ENCODE results near the gene HDDC2. TPM values are rescaled to one million over a fixed set of nuclear protein-coding genes. Genes with fewer than 3 reads are reported as not detected.
A peak's percentile ranks its signal among the peaks of the same experiment; 100 is the strongest.

HDDC2 gene
- polyA plus RNA-seq, 10 donors: 52.8 to 70.6 (median 58.0) TPM

DNA sequence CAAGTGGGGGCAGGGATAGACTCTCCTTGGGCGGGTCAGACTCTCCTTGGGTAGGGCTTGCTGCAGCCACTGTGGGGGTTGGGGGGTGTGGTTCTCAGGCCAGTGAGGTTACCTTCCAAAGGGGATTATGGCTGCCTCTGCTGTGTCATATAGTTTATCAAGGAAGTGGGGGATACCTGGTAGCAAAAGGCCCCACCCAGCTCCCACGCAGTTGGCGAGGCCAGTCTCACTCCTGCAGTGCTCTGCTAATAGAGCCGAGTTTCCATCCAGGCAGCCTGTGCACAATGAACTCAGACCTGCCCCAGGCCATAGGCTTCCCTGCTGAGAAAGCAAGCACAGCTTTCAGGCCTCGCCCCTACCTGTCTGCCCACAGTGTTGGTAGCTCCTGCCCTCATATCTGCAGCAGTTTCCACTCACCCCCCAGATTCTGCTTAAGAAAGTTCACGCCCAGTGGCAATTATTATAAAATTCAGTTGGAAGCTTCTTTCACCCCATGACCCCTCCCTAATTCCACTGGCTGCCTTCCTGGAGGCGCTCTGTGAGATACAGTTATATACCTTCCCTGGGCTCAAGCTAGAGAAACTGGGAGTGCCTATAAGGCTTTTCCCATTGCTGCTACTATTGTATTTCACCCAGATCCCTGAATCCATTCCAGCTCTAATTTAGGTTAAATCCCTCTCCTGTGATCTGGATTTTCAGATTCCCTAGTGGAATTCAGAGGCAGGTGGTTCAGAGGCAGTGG, 56.1 kb downstream of the HDDC2 start:
- no peak for DNase-seq

DNA sequence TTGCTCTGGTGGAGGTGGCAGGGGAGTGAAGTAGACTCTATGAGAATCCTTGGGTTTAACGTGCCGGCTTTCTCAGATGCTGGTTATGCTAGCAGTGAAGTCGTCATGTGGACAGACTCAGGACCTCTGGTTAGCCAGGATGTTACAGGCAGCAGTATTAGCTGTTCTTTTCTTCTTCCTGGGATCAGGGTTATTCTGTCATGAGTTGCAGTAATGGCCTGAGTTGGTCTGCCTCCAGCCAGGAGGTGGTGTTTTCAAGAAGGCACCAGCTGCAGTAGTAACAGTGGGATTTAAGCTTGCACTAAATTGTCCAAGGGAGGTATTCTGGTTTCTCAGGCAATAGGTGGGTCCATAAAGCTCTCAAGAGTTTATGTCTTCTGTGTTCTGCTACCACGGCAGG, 56.7 kb downstream of the HDDC2 start:
- DNase-seq: no peak

DNA sequence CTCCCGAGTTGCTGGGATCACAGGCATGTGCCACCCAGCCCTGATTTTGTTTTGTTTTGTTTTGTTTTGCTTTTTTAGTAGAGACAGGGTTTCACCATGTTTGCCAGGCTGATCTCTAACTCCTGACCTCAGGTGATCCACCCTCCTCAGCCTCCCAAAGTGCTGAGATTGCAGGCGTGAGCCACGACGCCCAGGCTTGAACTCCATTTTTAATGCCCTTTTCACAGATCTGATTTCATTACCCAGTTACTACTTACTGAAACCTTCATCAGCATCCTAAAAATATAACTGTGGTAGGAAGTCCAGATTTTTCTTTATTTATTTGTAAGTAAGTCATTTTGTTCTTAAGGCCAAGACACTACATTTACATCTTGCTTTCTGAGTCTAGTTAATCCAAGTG, 64.0 kb downstream of the HDDC2 start:
- no peak for DNase-seq

DNA sequence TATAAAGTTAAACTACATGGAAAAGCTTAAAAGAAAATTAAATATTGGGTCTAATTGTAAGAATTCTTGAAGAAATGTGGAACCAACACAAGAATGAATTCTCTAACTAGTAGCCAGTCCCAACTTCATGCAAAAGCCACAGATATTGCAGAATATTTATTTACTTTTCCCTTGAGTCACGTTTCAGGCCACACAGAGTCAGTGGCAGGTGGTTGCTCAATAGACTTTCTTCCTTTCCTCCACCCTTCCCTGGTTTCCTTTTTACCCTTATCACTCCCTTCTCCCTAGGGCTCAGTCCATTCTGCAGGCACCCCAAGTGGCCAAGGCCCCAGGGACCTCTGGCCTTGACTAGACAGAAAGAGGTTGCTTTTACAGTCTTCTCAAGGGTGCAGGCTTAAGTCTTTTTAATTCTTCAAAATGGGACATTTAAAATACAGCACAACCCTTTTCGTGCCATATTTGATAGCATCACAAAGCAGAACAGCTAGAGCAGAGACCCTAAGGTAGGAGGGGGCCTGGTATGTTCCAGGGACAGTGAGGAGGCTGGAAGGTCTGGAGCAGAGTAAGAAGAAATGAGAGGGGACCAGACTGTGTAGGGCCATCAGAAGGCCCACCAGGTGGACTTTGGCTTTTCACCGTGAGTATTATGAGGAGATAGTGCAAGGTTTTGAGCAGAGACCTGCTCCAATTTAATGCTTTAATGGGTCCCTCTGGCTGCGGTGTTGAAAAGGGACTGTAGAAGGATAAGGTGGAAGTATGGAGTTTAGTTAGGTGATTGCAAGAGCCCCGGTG, 65.0 kb downstream of the HDDC2 start:
- no peak for DNase-seq

DNA sequence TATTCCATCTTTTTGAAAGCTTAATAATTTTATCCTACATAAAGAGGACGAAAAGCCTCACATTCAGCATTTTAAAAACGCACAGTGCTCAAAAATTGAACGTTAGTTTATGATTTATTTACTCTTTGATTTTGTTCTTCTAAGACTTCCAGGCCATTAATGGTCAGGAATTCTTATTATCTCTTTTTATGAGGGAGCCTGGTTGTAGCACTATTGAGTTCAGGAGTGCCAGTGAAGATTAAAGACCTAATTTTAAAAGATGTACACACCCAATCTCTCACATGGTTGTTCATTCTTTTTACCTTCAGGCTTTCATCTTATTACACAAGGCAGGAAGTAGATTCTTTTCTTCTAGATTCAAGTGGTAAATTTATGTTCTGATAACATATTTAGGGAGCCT, 68.6 kb downstream of the HDDC2 start:
- DNase-seq: no peak

DNA sequence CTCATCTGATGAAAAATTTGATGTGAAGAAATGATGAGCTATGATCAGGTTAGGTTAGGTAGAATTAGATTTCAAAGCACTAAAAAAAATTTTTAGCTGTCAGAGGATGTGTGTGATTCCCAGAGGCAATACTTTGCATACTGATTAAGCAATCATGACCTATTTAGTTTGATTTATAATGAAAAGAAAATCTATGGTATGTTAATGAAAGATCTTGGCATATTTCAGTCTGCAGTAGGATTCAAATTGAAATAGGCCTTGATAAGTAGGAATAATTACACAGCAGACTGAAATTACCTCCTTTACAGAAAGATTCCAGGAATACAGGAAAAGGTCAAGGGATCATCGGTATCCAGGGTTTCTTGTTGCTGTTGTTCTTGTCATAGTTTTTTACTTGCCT, 69.3 kb downstream of the HDDC2 start:
- DNase-seq: peak in 1 of 3 donors; percentile 58

DNA sequence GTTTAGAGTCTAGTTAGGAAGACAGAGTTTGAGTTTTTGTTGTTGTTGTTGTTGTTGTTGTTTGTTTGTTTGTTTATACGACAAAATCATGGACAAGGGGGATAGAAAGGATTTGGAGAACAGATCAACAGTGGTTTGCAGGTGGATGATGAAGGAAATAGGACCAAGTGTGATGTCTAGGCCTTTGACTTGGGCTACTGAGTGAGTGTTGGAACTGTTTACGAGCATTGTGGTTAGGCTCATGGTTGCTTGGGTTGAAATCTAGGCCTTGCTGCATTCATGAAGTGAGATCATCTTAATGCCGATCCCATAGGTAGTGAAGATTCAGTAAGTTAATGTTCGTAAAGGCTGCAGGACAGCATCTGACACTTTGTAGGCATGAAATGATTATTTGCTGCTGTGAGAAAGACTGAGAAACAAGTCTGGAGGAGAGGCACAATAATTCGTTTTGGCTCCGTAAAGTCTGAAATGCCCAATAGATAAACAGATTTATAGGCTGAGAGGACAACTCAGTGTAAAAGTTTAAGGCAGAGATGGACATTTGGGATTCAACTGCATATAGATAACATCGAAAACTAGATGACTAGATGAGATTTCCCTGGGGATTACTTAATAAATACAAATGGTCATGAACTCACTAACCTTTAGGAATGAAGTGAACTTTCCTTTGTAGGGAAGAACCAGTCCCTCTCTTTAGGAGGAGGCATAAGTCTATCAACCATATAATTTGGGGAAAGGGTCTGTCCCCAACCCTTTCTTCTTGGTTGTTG, 70.0 kb downstream of the HDDC2 start:
- no peak for DNase-seq

DNA sequence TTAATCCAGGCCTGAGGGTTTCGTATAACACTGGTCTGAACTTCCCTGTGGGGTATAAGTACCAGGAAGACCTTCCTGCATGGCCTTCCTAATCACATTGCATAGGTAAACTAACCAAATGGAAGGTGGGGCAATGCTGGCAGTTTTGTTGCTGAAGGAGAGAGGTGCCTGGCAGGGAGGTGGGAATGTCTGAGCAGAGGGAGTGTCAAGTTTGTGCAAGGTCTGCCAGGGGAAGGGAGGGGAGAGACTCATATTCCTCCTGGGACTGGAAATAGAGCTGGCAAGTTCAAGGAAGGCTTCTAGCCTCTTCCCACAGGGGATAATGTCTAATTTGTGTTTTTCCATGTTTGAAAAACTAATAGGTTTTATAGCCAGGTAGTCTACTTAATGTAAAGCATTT, 70.6 kb downstream of the HDDC2 start:
- DNase-seq: no peak

DNA sequence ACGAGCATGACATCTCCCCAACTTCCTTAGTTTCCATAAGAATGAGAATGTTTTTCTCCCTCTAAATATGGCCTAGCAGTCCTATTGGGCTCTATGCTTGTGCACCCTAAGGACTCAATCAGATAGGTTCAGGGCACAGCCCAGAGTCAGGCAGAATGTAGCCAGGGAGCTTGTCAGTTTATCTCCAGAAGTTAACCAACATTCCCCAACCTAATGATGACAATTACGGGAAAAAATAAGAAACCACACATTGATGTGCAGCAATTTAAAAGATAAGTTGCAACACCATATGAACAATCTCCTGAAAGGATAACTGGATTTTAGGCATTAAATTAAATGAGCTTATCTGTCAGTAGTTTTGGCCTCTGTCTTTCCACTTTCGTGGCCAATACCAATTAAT, 71.1 kb downstream of the HDDC2 start:
- no peak for DNase-seq

DNA sequence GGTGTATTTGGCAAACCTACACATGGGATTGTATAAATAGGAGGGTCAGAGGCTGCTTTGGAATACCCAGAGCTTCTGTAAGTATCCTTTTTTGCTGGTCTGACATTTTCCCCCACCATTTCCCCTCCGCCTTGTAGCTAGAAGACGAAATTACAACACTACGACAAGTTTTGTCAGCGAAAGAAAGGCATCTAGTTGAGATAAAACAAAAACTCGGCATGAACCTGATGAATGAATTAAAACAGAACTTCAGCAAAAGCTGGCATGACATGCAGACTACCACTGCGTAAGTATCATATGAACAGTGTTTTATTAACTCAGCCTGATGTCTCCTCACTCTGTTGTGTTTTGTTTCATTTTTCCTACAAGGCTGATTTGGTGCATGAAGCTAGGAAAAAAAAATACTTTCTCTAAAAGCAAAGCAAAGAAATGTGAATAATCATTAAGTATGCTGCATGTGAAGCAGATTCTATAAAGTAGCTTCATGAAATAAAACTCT, 72.7 kb downstream of the HDDC2 start:
- DNase-seq: peak in 1 of 3 donors; percentile 12

DNA sequence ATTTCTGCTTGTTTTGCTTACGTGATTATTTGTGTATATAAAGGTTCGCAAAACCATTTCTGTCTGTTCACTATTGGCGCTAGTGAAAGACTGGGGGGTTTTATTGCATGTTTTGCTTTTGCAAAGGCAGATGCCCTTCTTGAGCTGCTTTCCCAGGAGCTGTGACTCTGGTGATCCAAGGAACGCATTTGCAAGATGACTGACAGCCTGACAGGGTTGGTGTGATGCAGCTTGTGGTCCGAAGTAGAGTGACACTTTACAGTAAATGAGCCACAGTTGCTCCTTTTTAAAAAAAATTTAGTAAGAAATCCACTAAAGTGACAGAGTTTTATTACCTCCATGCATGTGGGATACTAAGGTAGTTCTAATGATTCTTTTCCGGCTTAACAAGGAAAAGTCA, 74.5 kb downstream of the HDDC2 start:
- no peak for DNase-seq

Other genes starting within 250 kb of the HDDC2 start
- gene TPD52L1, start 148.2 kb downstream of the HDDC2 start, polyA plus RNA-seq (ENCODE audit: insufficient read length in 10 of 10): 10 to 100 TPM; 37.0 to 57.1 (median 46.9) TPM